OCI-LY1 (cell line): Measurements from ENCODE around the gene HEXD.
"Not testable (repeated sequence)": the region's sequence is repeated elsewhere in the genome, so short reads cannot be mapped to it uniquely, and the experiment has no call there.

Experiments
- H2AFZ ChIP-seq: fragments of 200-600 bp; sonication (generic), shearing (Covaris generic); 2 replicates; pipeline ENCODE4 v1.6.0; 2014; ENCODE audit warnings: antibody characterized with exemption, mild to moderate bottlenecking, low read length
- H3F3A ChIP-seq: fragments of 200-600 bp; sonication (generic), shearing (Covaris generic); 2 replicates; pipeline ENCODE4 v1.6.0; 2014; ENCODE audit warnings: mild to moderate bottlenecking, antibody characterized with exemption, low read length, moderate library complexity; ENCODE audit not compliant: insufficient read depth
- H3K27ac ChIP-seq: fragments of 200-600 bp; sonication (generic); 2 replicates; pipeline ENCODE4 v1.5.1; 2014; ENCODE audit warnings: low read length, mixed run types, mild to moderate bottlenecking, low read depth; ENCODE audit not compliant: poor library complexity, severe bottlenecking
- H3K27me3 ChIP-seq: fragments of 200-600 bp; sonication (generic); 2 replicates; pipeline ENCODE4 v1.6.0; 2014; ENCODE audit warnings: antibody characterized with exemption, mild to moderate bottlenecking, low read length, moderate library complexity; ENCODE audit not compliant: insufficient read depth
- H3K36me3 ChIP-seq: fragments of 200-600 bp; sonication (generic); 2 replicates; pipeline ENCODE4 v1.6.1; 2014; ENCODE audit warnings: mild to moderate bottlenecking, antibody characterized with exemption, low read length, moderate library complexity, mixed read lengths; ENCODE audit not compliant: insufficient read depth
- H3K4me1 ChIP-seq: fragments of 200-600 bp; sonication (generic); 2 replicates; pipeline ENCODE4 v1.5.1; 2014; ENCODE audit warnings: mild to moderate bottlenecking, low read length, moderate library complexity; ENCODE audit not compliant: insufficient read depth, severe bottlenecking
- H3K4me2 ChIP-seq: fragments of 200-600 bp; sonication (generic), shearing (Covaris generic); 2 replicates; pipeline ENCODE4 v1.6.1; 2014; ENCODE audit warnings: low read length
- H3K4me3 ChIP-seq: fragments of 200-600 bp; sonication (generic); 2 replicates; pipeline ENCODE4 v1.5.1; 2014; ENCODE audit warnings: low read length, low read depth, mild to moderate bottlenecking, mixed read lengths; ENCODE audit not compliant: poor library complexity, severe bottlenecking
- H3K79me2 ChIP-seq: fragments of 200-600 bp; shearing (Covaris generic); 2 replicates; pipeline ENCODE4 v1.6.1; 2016; ENCODE audit warnings: mixed run types, low read length, mixed read lengths; ENCODE audit not compliant: insufficient read depth
- H3K9ac ChIP-seq: fragments of 200-600 bp; sonication (generic), shearing (Covaris generic); 2 replicates; pipeline ENCODE4 v1.6.1; 2014; ENCODE audit warnings: mild to moderate bottlenecking, low read length, mixed read lengths
- H3K9me2 ChIP-seq: fragments of 200-600 bp; sonication (generic), shearing (Covaris generic); 2 replicates; pipeline ENCODE4 v1.6.1; 2014; ENCODE audit warnings: low read depth, mild to moderate bottlenecking, low read length, mixed read lengths
- H3K9me3 ChIP-seq: fragments of 200-600 bp; shearing (Covaris generic); 2 replicates; pipeline ENCODE4 v1.6.1; 2014; ENCODE audit warnings: low read length, mixed read lengths
- H4K20me1 ChIP-seq: fragments of 200-600 bp; sonication (generic), shearing (Covaris generic); 2 replicates; pipeline ENCODE4 v1.6.0; 2016; ENCODE audit warnings: mild to moderate bottlenecking, low read length; ENCODE audit not compliant: insufficient read depth
- CTCF ChIP-seq: fragments of 200-600 bp; sonication (generic), shearing (Covaris generic); IDR thresholded peaks from 2 replicates; pipeline ENCODE4 v1.5.1; 2017; ENCODE audit warnings: mild to moderate bottlenecking, antibody characterized with exemption, low read length, moderate library complexity, mixed read lengths
- EZH2 ChIP-seq: fragments of 200-600 bp; sonication (generic), shearing (Covaris generic); IDR thresholded peaks from 2 replicates; pipeline ENCODE4 v1.8.0; 2017; ENCODE audit warnings: borderline replicate concordance, mixed run types, mild to moderate bottlenecking, antibody characterized with exemption, low read length, moderate library complexity, mixed read lengths

The HEXD gene

DNA sequence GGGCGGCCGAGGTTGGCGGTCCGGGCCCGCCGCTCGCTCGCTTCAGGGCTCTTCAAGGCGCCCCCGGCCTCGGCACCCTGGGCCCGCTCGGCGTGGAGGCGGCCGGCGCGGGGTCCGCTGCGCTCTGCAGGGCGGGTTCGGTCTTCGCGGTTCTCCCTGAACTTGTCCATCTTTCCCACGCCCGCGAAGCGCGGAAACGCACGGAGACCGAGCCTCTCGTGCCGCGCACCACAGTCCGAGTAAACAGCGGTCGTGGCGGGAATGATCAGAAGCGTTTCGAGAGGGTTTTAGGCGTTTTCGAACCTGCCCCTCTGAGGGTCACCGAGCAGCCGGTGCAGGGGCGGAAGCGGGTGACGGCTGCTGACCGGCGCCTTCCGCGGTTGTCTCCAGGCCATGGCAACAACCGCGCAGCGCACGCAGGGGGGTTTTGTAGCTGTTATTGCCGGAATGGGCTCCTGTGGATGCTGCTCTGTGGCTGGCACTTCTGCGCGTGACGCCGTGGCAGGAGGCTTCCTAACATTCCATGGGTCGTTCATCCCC, 40.8 kb downstream of the HEXD start:
- H3K27me3 ChIP-seq: no peaks in the 10 kb centered on the region

DNA sequence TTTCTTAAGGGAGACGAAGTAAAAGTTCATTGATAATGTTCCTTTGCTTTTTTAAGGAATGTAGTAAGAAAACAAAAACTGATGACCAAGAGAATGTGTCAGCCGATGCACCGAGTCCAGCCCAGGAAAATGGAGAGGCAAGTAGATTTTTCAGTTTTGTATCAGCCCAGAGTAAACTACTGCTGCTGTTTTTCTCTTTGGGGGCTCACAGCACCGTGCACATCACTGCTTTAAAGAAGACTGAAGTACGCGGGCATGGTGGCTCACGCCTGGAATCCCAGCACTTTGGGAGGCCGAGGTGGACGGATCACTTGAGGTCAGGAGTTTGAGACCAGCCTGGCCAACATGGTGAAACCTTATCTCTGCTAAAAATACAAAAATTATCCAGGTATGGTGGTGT, 41.8 kb downstream of the HEXD start:
- peaks cover 19% of the 10 kb centered on the region for H3K4me1 ChIP-seq
- H3F3A ChIP-seq, H3K9me2 ChIP-seq, H3K27me3 ChIP-seq, H3K79me2 ChIP-seq, H3K9me3 ChIP-seq, H3K9ac ChIP-seq, H3K4me2 ChIP-seq, H4K20me1 ChIP-seq, H2AFZ ChIP-seq, H3K4me3 ChIP-seq, H3K27ac ChIP-seq: not testable (repeated sequence)
- peaks cover 51% of the 10 kb centered on the region for H3K36me3 ChIP-seq

More for the DNA sequence above, 40.8 kb downstream of the HEXD start:
- Histone ChIP-seq H3K4me3 (peak overlapping the region; percentile 83), H3K9me2 (no peaks in the 10 kb centered on the region), H3K79me2 (no peaks in the 10 kb centered on the region), H3K27ac (peak overlapping the region; percentile 4), H3K4me1 (peaks cover 19% of the 10 kb centered on the region), H2AFZ (no peak overlapping the region), H3K36me3 (peaks cover 41% of the 10 kb centered on the region), H4K20me1 (no peaks in the 10 kb centered on the region), H3K9me3 (no peaks in the 10 kb centered on the region), H3F3A (no peaks in the 10 kb centered on the region), H3K4me2 (peak overlapping the region; percentile 74), H3K9ac (peak overlapping the region; percentile 86)
- TF ChIP-seq CTCF: no peak
- no peak for TF ChIP-seq EZH2

DNA sequence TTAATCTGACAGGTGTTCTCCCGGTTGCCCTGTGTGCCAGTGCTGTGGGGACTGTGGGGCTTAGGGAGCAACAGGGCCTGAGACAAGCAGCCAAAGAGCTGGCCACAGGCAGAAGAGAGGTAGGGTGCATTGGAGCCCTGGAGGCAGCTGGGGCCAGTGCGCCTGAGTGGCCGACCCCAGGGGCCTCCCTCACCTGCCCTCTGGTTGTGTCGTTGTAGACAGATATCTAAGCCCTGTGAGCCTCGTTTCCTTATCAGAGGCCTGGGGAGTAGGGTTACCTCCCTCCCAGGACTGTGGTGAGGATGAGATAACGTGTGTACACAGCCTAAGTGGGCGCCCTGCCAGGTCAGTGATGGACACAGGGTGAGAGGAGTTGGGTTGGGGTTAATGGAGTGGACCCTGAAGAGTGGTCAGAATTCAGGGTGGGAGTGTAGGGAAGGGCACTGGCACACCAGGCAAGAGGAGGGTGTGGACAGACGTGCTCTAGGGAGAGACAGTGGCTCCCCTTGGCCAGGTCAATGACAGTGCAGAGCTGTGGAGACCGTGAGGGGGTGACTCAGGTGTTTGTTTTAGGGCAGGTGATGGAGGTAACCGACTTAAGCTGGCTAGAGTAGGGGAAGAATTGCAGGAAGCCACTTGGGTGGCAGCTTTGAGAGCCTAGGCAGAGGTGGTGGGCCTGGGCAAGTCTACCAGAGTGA, 43.8 kb downstream of the HEXD start:
- H4K20me1 ChIP-seq: no peaks in the 10 kb centered on the region
- H3K36me3 ChIP-seq: peaks cover 70% of the 10 kb centered on the region
- H3K27ac ChIP-seq: no peak overlapping the region
- H3K9ac ChIP-seq: no peak overlapping the region
- H3K27me3 ChIP-seq: no peaks in the 10 kb centered on the region
- no peak for TF ChIP-seq EZH2
- no peak for TF ChIP-seq CTCF
- no peaks in the 10 kb centered on the region for H3K9me3 ChIP-seq
- H3K79me2 ChIP-seq: no peaks in the 10 kb centered on the region
- no peaks in the 10 kb centered on the region for H3K9me2 ChIP-seq
- H2AFZ ChIP-seq: no peak overlapping the region
- no peak overlapping the region for H3K4me3 ChIP-seq
- H3K4me1 ChIP-seq: peaks cover 17% of the 10 kb centered on the region
- H3F3A ChIP-seq: no peaks in the 10 kb centered on the region
- H3K4me2 ChIP-seq: no peak overlapping the region

DNA sequence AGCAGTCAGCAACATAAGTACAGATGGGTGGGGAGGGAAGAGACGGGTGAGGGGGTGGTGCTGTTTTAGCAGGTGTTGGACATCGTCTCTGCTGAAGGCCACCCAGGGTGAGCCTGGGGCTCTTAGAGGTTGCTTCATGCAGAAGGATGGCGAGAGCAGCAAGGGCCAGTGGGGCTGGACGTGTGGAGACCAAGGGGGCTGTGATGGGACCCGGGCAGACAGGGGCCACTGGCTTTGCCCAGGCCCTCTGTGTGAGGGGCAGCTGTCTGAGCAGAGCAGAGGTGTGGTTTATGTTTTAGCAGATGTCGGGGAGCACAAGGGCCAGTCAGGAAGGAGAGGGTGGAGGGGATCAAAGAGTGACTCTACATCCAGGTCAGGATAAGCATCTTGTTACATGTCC, 45.2 kb downstream of the HEXD start:
- Histone ChIP-seq H3K27ac (no peak overlapping the region), H3K9me3 (no peaks in the 10 kb centered on the region), H2AFZ (no peak overlapping the region), H3K27me3 (no peaks in the 10 kb centered on the region), H3K4me2 (no peak overlapping the region), H4K20me1 (no peaks in the 10 kb centered on the region), H3K9me2 (no peaks in the 10 kb centered on the region), H3F3A (no peaks in the 10 kb centered on the region), H3K4me3 (no peak overlapping the region), H3K9ac (no peak overlapping the region), H3K36me3 (peaks cover 84% of the 10 kb centered on the region), H3K4me1 (peaks cover 8% of the 10 kb centered on the region), H3K79me2 (no peaks in the 10 kb centered on the region)
- TF ChIP-seq CTCF (no peak), EZH2 (no peak)
